Activated CD8-positive, alpha-beta T cell treated with anti-CD3 and anti-CD28 coated beads, Interleukin-2, amount 10 ng/mL, durations not matched to agents 7 days and 5 days (primary cell): ENCODE data around the gene TIMM29. TPM values are rescaled to one million over a fixed set of nuclear protein-coding genes. Genes with fewer than 3 reads are reported as not detected.

ENCODE experiments used
- ATAC-seq: fragments of 150-1000 bp; cut with Tn5 transposase; one replicate; pipeline ENCODE4 v1.10.0; 2021; ENCODE audit warnings: moderate library complexity
- CTCF ChIA-PET: fragments of 350-600 bp; sonication (Branson Sonifier 250); formaldehyde crosslinking; loops from one replicate; lab custom pipeline; 2021; ENCODE audit warnings: antibody characterized with exemption; lab: Charles Lee
- POLR2A ChIA-PET: fragments of 350-600 bp; sonication (Branson Sonifier 250); formaldehyde crosslinking; loops from one replicate; lab custom pipeline; 2021; ENCODE audit warnings: antibody characterized with exemption; lab: Charles Lee
- DNase-seq: peaks from one replicate; pipeline ENCODE4 v3.0.0-alpha.2; 2020
- H3K27ac Mint-ChIP-seq: one replicate; pipeline ENCODE4 v1.8.0; 2021; ENCODE audit warnings: mild to moderate bottlenecking, mixed read lengths
- H3K27me3 Mint-ChIP-seq: one replicate; pipeline ENCODE4 v1.8.0; 2021; ENCODE audit warnings: low read depth, mixed read lengths
- H3K36me3 Mint-ChIP-seq: one replicate; pipeline ENCODE4 v1.8.0; 2021; ENCODE audit warnings: low read depth, mixed read lengths
- H3K4me1 Mint-ChIP-seq: one replicate; pipeline ENCODE4 v1.8.0; 2021; ENCODE audit warnings: low read depth, mixed read lengths
- H3K4me3 Mint-ChIP-seq: one replicate; pipeline ENCODE4 v1.8.0; 2021; ENCODE audit warnings: mild to moderate bottlenecking, mixed read lengths
- H3K9me3 Mint-ChIP-seq: one replicate; pipeline ENCODE4 v1.8.0; 2022; ENCODE audit warnings: mixed read lengths; ENCODE audit not compliant: insufficient read depth
- total RNA-seq, 2 experiments: library from RNA; stranded (reverse); gene quantifications; one replicate each; pipeline ENCODE4 v1.2.3, GENCODE V29; 2021

The TIMM29 gene
- total RNA-seq, 2 experiments from 2014 or later: 20.2 to 23.0 TPM

DNA sequence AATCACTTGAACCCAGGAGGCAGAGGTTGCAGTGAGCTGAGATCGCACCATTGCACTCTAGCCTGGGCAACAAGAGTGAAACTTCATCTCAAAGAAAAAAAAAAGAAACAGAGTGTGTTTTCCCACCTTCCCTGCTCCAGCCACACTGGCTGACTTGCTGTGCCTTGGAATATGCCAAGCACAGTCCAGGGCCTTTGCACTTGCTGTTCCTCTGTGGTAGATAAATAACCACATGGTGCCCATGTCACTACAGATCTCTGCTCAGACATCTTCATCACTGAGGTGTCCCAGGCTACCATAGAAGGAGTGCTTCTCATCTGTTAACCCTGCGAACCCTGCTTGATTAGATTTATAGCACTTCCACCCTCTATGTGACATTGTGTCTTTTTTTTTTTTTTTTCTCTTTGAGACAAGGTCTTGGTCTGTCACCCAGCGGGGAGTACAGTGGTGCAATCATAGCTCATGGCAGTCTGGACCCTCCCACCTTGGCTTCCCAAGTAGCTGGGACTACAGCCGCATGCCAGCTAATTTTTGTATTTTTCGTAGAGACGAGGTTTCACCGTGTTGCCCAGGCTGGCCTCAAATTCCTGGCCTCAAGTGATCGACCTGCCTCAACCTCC is 42.6 kb downstream of the TIMM29 start:
- peaks cover 2% of the 10 kb centered on the region for H3K36me3 Mint-ChIP-seq
- peaks cover 26% of the 10 kb centered on the region for H3K4me1 Mint-ChIP-seq
- H3K4me3 Mint-ChIP-seq: no peak overlapping the region
- H3K9me3 Mint-ChIP-seq: no peaks in the 10 kb centered on the region
- no peak overlapping the region for H3K27ac Mint-ChIP-seq
- CTCF ChIA-PET: no interaction called here
- no peak for DNase-seq
- no peaks in the 10 kb centered on the region for H3K27me3 Mint-ChIP-seq
- ATAC-seq: no peak
- POLR2A ChIA-PET: no interaction called here

- H3K9me3 Mint-ChIP-seq: no peaks in the 10 kb centered on the region
- no peak overlapping the region for H3K27ac Mint-ChIP-seq
- ChIA-PET POLR2A (no interaction called here), CTCF (interaction anchor here (0.7 kb wide), 1 partner anchor 60 kb away, joined by 3 read pairs; no protein-coding TSS in a partner anchor)
- no peaks in the 10 kb centered on the region for H3K27me3 Mint-ChIP-seq
- ATAC-seq (no peak), DNase-seq (no peak)
- H3K4me1 Mint-ChIP-seq: peaks cover 26% of the 10 kb centered on the region
- no peak overlapping the region for H3K4me3 Mint-ChIP-seq
- peaks cover 2% of the 10 kb centered on the region for H3K36me3 Mint-ChIP-seq
Measured at GRCh38 chr19:10975374-10976130, 46.9 kb downstream of the TIMM29 start.

DNA sequence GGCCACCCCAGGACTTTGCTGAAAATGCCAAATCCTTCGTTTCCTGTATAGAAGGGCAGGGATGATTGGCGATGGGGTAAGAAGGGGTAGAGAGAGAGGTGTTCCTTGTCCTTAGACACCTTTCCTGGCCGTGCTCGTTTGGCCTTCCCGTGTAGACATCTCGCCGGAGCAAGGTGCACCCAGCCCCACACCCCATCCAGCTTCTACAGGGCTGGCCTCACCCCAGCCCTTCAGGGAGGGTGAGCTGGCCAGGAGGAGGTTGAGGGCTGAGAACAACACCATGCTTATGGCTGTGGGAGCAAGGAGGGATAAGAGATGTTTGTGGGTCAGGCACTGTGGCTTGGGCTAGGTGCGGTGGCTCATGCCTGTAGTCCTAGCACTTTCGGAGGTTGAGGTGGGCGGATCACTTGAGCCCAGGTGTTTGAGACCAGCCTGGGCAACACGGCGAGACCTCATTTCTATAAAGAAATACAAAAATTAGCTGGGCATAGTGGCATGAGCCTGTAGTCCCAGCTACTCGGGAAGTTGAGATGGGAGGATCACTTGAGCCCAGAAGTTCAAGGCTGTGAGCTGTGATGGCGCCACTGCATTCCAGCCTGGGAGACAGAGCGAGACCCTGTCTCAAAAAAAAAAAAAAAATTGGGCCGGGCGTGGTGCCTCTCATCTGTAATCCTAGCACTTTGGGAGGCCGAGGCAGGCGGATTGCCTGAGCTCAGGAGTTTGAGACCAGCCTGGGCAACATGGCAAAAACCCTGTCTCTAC is 47.7 kb downstream of the TIMM29 start:
- Mint-ChIP-seq H3K27me3 (no peaks in the 10 kb centered on the region), H3K27ac (no peak overlapping the region), H3K36me3 (peaks cover 2% of the 10 kb centered on the region), H3K9me3 (no peaks in the 10 kb centered on the region), H3K4me3 (no peak overlapping the region), H3K4me1 (peaks cover 24% of the 10 kb centered on the region)
- no peak for ATAC-seq
- CTCF ChIA-PET: interaction anchor here (0.6 to 1.5 kb wide), 3 partner anchors 40 to 59 kb away, joined by 3 read pairs; no protein-coding TSS in a partner anchor
- DNase-seq: no peak
- POLR2A ChIA-PET: no interaction called here

DNA sequence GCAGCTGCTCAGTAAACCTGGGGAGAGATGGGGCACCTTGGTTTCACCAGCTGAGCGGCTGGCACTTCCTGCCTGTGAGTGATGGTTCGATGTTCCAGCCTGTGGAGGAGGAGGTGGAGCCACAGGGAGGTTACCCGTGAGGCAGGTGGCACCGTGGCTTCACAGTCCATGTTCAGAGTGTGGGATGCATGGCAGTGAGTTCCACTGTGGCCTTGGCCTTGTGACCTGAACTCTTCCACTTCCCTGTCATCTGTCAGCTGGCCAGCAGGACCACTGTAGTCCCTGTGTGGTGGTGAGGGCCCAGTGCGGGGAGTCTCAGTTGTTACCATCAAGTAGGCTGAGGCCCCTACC is 49.1 kb downstream of the TIMM29 start:
- CTCF ChIA-PET: interaction anchor here (1.5 kb wide), 1 partner anchor 42 kb away, joined by 3 read pairs; no protein-coding TSS in a partner anchor
- H3K9me3 Mint-ChIP-seq: no peaks in the 10 kb centered on the region
- H3K4me1 Mint-ChIP-seq: peaks cover 24% of the 10 kb centered on the region
- POLR2A ChIA-PET: interaction anchor here (1.3 kb wide), 1 partner anchor 17 kb away, joined by 3 read pairs; the partner anchor contains the start of gene SMARCA4
- no peak overlapping the region for H3K4me3 Mint-ChIP-seq
- H3K36me3 Mint-ChIP-seq: peaks cover 2% of the 10 kb centered on the region
- ATAC-seq: no peak
- H3K27me3 Mint-ChIP-seq: no peaks in the 10 kb centered on the region
- DNase-seq: no peak
- no peak overlapping the region for H3K27ac Mint-ChIP-seq

Other genes starting within 250 kb of the TIMM29 start
- 10 to 100 TPM; 36.5 to 36.6 TPM for gene QTRT1, start 227.4 kb upstream of the TIMM29 start, total RNA-seq
- 100 to 1,000 TPM; 239 to 240 TPM for gene DNM2, start 210.7 kb upstream of the TIMM29 start, total RNA-seq
- gene TMED1, start 92.6 kb upstream of the TIMM29 start, total RNA-seq: 10 to 100 TPM in 1 of 2 experiments, 1 to 10 TPM in 1; 9.3 to 11.2 TPM
- gene C19orf38, start 80.4 kb upstream of the TIMM29 start, total RNA-seq: 1 to 10 TPM; 1.1 to 2.2 TPM
- 10 to 100 TPM; 33.2 to 33.4 TPM for gene CARM1, start 57.3 kb upstream of the TIMM29 start, total RNA-seq
- 10 to 100 TPM; 20.4 to 20.5 TPM for gene YIPF2, start 172 bp upstream of the TIMM29 start, total RNA-seq
- gene SMARCA4, start 32.2 kb downstream of the TIMM29 start, total RNA-seq: 100 to 1,000 TPM; 108 to 115 TPM
- gene LDLR, start 160.7 kb downstream of the TIMM29 start, total RNA-seq: 100 to 1,000 TPM; 117 to 123 TPM
- 10 to 100 TPM; 92.6 to 94.0 TPM for gene SPC24, start 227.0 kb downstream of the TIMM29 start, total RNA-seq